Inflammatory macrophage treated with lipopolysaccharide for 4 hours (primary cell): ENCODE data around the gene RASD1.

Source experiments
- DNase-seq: peaks from one replicate; pipeline ENCODE4 v3.0.0-alpha.2; 2020

The RASD1 gene

GRCh38 chr17:17509601-17510425 lies 13.6 kb upstream of the RASD1 start:
- DNase-seq = no peak

GRCh38 chr17:17508646-17509591 lies 12.7 kb upstream of the RASD1 start:
- no peak for DNase-seq

- no peak for DNase-seq
Observed at GRCh38 chr17:17508019-17508535, 11.9 kb upstream of the RASD1 start.

DNA sequence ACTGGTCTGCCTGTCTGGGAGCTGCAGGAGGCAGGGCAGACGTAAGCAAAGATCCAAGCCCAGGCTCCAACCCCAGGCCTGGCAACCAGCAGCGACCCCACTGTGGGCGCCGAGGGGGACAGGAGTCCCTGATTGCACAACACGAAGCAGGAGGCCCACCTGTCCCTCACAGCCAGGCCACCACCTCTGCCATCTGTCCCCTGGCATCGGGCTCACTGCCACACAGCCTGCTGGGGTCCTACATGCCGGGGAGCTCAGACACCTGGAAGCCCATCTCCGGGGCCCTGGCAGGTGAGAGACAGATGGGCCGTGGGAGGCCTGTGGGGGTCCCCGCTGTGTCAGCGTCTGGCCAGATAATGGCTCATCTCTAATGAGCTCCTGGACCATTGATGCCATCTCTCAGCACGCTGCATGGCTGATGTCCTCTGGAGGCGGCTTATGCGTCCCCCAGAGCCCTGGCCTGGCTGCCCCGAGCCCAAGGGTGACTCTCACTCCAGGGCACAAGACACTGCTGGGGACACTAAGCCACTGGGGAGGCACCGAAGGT lies 11.3 kb upstream of the RASD1 start:
- no peak for DNase-seq

- DNase-seq = no peak
Observed at GRCh38 chr17:17506893-17507464, 10.8 kb upstream of the RASD1 start.

- no peak for DNase-seq
Observed at GRCh38 chr17:17506181-17506741, 10.1 kb upstream of the RASD1 start.

GRCh38 chr17:17505610-17506171 lies 9.5 kb upstream of the RASD1 start:
- no peak for DNase-seq

- DNase-seq = no peak
Observed at GRCh38 chr17:17505151-17505550, 9.0 kb upstream of the RASD1 start.

DNA sequence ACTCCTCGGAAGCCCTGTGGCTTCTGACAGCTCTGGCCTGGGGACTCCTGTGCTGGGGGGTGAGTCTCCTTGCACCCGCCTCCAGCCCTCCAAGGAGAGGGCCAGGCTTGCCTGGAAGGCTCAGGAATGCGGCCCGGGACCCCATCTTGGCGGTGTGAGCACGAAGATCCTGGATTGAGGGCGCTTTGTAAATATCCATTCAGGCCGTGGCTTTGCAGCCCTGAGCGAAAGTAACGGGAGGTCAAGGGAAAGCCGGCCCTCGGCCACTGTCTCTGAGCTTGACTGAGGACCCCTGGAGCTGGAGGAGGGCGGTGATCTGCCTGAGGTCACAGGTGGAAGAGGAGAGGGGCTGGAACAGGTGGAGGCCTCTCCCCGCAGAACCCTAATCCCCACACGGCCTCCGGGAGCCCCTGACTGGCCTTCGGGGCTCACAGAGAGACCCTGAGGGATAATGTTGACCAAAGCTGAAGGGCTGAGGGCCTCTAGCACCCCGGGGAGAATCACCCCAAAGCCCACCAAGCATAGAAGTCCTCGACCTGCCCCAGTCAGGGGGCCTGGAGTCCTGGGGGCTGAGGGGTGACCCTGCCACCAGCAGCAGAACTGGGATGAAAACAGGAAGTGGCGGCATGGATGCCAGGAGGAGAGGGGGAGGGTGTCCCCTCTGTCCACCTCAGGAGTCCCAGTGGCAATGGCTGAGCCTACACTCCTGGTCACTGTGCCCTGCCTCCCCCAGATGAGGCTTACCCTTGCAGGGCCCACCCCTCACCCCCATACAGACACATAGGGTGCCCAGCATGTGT lies 8.3 kb upstream of the RASD1 start:
- no peak for DNase-seq

DNA sequence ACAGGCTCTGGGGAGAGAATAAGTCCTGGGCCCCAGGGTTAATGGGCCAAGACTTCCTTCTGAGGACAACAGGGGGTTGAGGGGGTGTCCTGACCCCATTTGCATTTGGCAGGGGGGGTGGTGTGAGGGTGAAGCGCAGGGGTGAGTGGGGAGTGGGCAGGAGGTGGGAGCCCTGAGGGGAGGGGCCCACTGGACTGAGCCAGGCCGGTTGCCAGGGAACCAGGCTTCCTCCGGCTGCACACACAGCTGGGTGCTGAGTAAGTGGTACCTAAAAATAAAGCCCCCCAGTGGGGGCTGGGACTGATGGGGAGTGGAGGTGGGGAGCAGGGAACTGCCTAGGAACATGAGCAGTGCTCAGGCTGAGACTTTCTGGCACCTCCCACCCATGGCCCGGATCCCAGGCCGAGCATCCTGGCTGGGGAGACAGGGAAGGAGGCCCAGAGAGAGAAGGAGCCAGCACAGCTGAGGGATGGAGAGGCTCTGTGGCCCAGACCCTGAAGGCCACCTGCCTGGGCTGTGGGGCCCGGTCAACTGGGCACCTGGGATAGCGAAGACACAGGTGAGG lies 7.5 kb upstream of the RASD1 start:
- DNase-seq = no peak

DNA sequence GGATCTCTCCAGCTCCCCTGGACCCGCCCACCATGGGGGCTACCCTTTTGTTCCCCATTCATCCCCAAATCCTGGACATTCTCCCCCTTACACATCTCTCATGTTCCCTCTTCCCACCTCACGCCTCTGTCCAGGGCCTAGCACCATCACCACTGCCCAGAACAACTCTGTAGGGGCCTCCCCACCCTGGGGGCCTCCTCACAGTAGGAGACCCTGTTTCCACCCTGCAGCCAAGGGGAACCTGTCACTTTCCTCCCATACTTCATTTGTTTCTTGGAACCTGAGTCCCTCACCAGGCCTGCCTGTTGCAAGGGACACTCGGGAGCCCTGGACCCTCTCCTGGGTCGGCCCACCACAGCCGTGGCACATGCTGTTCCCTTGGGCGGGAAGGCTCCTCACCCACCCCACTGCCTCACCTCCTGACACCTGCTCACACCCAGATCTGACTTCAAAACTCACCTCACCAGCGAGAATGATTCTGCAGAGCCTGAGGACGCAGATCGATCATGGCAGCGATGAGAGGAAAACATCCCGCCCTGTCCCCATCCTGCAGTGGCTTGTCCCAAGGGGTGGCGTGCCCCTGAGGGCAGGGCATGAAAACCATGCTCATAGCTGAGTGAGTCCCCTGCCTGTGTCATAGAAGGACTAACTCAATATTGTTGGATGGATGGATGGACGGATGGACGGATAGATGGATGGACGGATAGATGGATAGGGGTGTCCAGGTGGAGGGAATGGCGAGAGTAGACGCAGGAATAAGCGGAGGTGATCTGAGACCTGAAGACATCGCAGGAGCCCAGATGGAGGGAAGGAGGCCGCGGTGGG lies 6.8 kb upstream of the RASD1 start:
- no peak for DNase-seq

DNA sequence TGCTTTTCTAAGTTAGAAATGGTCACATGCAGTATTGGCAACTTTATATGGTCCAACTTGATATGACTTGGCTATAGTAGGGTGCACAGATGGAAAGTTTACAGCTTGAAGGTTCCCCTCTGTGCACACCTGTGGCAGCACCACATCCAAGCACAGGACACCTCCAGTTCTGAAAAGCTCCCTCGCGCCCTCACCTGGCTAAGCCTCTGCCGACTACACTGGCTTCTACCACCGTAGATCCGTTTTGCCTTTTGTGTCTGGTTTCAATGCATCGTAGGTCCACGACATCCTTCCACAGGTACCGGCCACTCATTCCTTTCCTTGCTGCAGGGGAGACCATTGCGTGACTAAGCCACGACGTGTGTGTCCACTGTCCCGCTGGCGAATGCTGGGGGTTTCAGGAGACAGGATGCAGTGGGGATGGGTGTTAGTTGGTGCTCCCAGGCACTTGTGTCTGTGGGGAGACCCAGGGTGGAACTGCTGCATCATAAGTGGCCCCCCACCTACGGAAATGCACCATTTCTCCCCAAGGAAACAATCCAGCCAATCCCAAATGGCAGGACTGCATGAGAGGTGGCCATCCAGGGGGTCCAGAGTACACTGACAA lies 4.9 kb upstream of the RASD1 start:
- peak; percentile 14 for DNase-seq

DNA sequence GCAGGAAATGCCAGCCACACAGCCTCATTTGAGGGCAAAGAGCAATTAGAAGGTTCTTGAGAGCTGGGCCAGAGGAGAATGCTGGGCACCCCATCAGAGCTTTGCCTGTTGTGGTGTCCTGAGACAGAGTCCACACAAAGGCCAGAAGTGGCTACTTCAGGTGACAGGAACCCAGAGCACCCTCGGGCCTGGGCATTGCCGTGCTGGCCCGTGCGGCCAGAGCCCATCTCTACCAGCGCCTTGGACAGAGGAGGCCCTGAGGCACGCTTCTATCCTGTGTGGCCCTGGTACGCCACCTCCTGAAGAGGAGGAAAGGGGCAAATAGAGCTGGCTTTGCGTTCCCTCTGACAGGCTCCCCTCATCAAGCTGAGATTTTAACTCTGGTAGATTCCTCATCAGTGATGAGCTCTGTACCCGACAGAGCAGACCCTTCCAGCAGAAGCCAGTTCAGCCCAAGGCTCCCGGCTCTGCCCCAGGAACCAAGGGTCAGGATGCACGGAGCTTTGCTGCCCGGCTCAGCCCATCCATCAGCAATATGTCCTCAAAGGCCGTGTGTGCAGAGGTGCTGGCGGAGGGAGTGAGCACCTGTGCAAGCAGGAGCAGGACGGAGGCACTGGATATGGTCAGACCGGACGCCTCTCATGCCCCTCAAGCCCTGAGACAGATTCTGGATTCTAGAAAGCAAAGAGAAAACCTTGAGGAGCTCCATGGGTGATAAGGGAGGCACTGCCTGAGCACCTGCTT lies 3.4 kb upstream of the RASD1 start:
- DNase-seq = no peak

DNA sequence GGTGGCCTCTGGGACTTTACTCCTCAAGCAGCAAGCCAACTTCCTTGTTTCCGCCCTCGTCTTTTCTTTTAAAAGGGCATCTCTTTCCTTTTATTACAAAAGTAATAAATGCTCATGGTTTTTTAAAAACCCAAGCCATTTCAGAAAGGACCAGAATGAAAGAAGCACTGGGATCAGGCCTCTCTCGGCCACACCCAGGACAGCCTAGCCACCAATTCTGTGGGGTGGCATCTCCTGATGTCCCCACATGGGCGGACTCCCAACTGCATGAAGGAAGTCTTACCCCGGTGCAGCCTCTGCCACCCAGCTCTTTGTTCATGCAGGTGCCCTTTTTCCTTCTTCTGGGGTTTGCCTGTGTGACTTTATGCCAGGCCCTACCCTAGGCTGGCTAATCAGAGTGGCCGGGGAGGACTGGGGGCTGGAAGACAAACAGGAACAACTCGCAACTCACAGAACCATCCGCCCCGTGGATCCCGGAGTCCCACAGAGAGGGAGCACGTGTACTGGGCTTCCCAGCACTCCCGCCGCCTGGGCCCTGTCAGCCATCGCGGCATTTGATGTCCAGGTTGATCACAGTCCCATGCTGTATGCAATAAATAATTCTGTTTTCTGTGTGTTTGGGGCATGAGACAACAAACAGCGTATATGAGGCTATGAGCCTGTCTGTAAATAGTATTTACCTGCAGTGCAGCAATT lies 2.6 kb upstream of the RASD1 start:
- no peak for DNase-seq

GRCh38 chr17:17497845-17498520 lies 1.8 kb upstream of the RASD1 start:
- no peak for DNase-seq

- DNase-seq = no peak
Observed at GRCh38 chr17:17497065-17497844, 1.1 kb upstream of the RASD1 start.
